Loucy (cell line): ENCODE results near the gene ARHGEF26.

Experiments used
- CTCF ChIP-seq: fragments of 200-600 bp; sonication (generic); conservative IDR thresholded peaks from 2 replicates; pipeline ENCODE4 v1.5.1; 2014; ENCODE audit warnings: mild to moderate bottlenecking, antibody characterized with exemption, low read length
- EZH2phosphoT487 ChIP-seq: fragments of 200-600 bp; IDR thresholded peaks from 2 replicates; pipeline ENCODE4 v1.6.1; 2018; ENCODE audit warnings: antibody characterized with exemption, mild to moderate bottlenecking, moderate library complexity, borderline replicate concordance

- TF ChIP-seq CTCF, result no peak
- no peak for TF ChIP-seq EZH2phosphoT487
Observed at GRCh38 chr3:154229217-154229590, 108.0 kb downstream of the ARHGEF26 start.
